Uterus (tissue), 4 donors: Measurements from ENCODE around the gene KRTAP12-1. TPM values are rescaled to one million over a fixed set of nuclear protein-coding genes. Genes with fewer than 3 reads are reported as not detected.

Source experiments
- DNase-seq, 2 donors: peaks; one replicate each; pipeline ENCODE4 v3.0.0-alpha.2; 2019 to 2020
- H3K27ac ChIP-seq, 2 donors: fragments of 200-600 bp; sonication (generic); 1 replicate in 1 of 2; 2 replicates in 1 of 2; pipeline ENCODE4 v1.5.1; 2016 to 2018
- H3K27me3 ChIP-seq, 2 donors: fragments of 200-600 bp; sonication (generic); one replicate each; pipeline ENCODE4 v1.5.1; 2018 to 2019; ENCODE audit warnings: control low read depth in 1 of 2
- H3K36me3 ChIP-seq, 2 donors: fragments of 200-600 bp; sonication (generic); one replicate each; pipeline ENCODE4 v1.5.1; 2019; ENCODE audit warnings: control low read depth in 1 of 2
- H3K4me1 ChIP-seq, 2 donors: fragments of 200-600 bp; sonication (generic); one replicate each; pipeline ENCODE4 v1.5.1; 2018 to 2019; ENCODE audit warnings: control low read depth in 1 of 2
- H3K4me3 ChIP-seq, 2 donors: fragments of 200-600 bp; sonication (generic); 1 replicate in 1 of 2; 2 replicates in 1 of 2; pipeline ENCODE4 v1.5.1; 2018 to 2019; ENCODE audit warnings: mild to moderate bottlenecking in 1 of 2
- H3K9me3 ChIP-seq, 2 donors: fragments of 200-600 bp; sonication (generic); one replicate each; pipeline ENCODE4 v1.5.1; 2019; ENCODE audit warnings: control low read depth in 1 of 2
- CTCF ChIP-seq, 4 experiments: fragments of 200-600 bp in 2 of 4; fragments of 450-650 bp in 2 of 4; sonication (generic) in 2 of 4; IDR thresholded peaks; one replicate each; pipeline ENCODE4 v1.5.1; 2016 to 2019; ENCODE audit warnings: antibody characterized with exemption in 4 of 4, mild to moderate bottlenecking in 2 of 4, moderate library complexity in 1 of 4
- POLR2A ChIP-seq, 2 donors: fragments of 450-650 bp; IDR thresholded peaks; one replicate each; pipeline ENCODE4 v1.6.1; 2016; ENCODE audit warnings: antibody characterized with exemption in 2 of 2, mild to moderate bottlenecking in 1 of 2, moderate library complexity in 1 of 2
- intact Hi-C: fragments of 100-400 bp; cut with DNase I; formaldehyde crosslinking; loops from one replicate; pipeline ENCODE4 v1.15.1; 2023; ENCODE audit warnings: low total_unique reads
- total RNA-seq, 4 donors: library from RNA; depleted of rRNA in 3 of 4; stranded (reverse); fragments of >200 nt in 3 of 4; gene quantifications; one replicate each; pipeline versions ENCODE4 v1.1.0 to v1.2.4, GENCODE V29; 2014 to 2023
- donor health status: DM: yes; HTN: yes; CAD: no.

The KRTAP12-1 gene, protein sequence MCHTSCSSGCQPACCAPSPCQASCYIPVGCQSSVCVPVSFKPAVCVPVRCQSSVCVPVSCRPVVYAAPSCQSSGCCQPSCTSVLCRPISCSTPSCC
- total RNA-seq, result 1 to 10 TPM in 1 of 4 donors, not detected in 3; 1.5 TPM

DNA sequence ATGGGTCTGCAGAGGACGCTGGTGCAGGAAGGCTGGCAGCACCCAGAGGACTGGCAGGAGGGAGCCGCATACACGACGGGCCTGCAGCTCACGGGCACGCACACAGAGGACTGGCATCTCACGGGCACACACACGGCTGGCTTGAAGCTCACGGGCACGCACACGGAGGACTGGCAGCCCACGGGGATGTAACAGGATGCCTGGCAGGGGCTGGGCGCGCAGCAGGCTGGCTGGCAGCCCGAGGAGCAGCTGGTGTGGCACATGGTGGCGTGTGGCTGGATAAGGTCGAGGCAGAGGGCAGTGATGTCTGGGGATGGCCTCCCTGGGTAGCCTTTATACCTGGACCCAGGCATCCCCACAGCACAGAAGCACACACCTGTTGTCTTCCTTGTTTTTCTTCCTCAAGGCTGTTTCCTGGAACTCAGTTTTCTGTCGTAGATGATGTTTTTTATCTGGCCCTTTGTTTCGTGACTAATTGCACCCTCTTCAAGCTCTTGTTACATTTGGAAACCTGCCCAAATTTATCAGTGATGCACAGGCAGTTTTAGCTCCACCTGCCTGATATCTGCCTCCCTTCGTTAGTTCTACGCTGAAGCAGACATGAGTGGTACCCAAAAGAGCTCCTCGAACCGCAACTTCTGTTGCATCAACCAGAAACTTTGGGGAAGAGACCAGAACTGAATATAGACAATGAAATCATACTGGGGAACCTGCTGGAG, at the start of gene KRTAP12-1:
Gene KRTAP12-1 (minus strand): TSS at position 303 of the 719 bp plus-strand sequence. CDS start 40 bp downstream, at position 263.
- no peak for DNase-seq
- Histone ChIP-seq H3K4me3 (no peak within 1 kb of the TSS), H3K4me1 (no peaks in the 10 kb centered on the region), H3K27ac (no peak within 1 kb of the TSS), H3K9me3 (no peaks in the 10 kb centered on the region), H3K36me3 (no peaks in the 10 kb centered on the region), H3K27me3 (no peaks in the 10 kb centered on the region)
- intact Hi-C loops, result no loop called here
- TF ChIP-seq CTCF (IDR thresholded peaks at IDR 0.05), result no peak
- no peak for TF ChIP-seq POLR2A (IDR thresholded peaks at IDR 0.05)

DNA sequence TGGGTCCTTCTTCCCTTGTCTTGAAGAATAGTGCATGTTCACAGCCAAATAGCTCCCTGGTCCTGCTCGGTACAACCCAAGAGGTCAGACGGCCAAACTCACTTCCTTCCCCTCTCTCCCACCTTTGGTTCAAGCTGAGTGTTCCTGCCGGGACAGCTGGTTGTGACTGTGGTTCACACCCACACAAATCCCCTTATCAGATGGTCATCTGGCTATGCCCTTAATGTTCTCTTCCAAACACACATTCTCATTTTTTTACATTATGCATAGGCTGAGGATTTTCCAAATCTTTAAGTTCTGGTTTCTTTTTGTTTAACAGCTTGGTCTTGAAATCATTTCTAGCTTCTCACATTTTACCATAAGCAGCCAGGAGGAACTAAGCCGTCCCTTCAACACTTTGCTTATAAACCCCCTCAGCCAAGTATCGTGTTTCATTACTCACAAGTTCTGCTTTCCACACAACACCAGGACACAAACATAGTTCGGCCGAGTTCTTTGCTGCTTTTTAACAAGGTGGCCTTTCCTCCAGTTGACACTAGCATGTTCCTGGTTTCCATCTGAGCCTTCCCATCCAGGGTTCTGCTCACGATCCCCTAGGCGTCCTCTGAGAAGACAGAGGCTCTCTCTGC, 49.1 kb upstream of the KRTAP12-1 start:
- peaks cover 0 to 2% of the 10 kb centered on the region in 2 donors for H3K9me3 ChIP-seq
- no peak overlapping the region for H3K27ac ChIP-seq
- H3K4me1 ChIP-seq, result no peaks in the 10 kb centered on the region
- no peak overlapping the region for H3K4me3 ChIP-seq
- H3K27me3 ChIP-seq, result no peaks in the 10 kb centered on the region
- H3K36me3 ChIP-seq, result no peaks in the 10 kb centered on the region
- DNase-seq, result no peak
- intact Hi-C loops, result no loop called here
- TF ChIP-seq POLR2A (IDR thresholded peaks at IDR 0.05) (no peak), CTCF (IDR thresholded peaks at IDR 0.05) (no peak)

- Histone ChIP-seq H3K9me3 (no peaks in the 10 kb centered on the region), H3K4me1 (no peaks in the 10 kb centered on the region), H3K27ac (no peak overlapping the region), H3K4me3 (no peak overlapping the region), H3K27me3 (no peaks in the 10 kb centered on the region), H3K36me3 (no peaks in the 10 kb centered on the region)
- no peak for DNase-seq
- intact Hi-C loops, result no loop called here
- TF ChIP-seq CTCF (IDR thresholded peaks at IDR 0.05) (no peak), POLR2A (IDR thresholded peaks at IDR 0.05) (no peak)
Measured at GRCh38 chr21:44730028-44730395, 48.0 kb upstream of the KRTAP12-1 start.

GRCh38 chr21:44729336-44730027, 47.5 kb upstream of the KRTAP12-1 start:
- H3K9me3 ChIP-seq, result no peaks in the 10 kb centered on the region
- H3K4me3 ChIP-seq, result no peak overlapping the region
- no peak for TF ChIP-seq POLR2A (IDR thresholded peaks at IDR 0.05)
- TF ChIP-seq CTCF (IDR thresholded peaks at IDR 0.05), result no peak
- H3K27me3 ChIP-seq, result no peaks in the 10 kb centered on the region
- intact Hi-C loops, result no loop called here
- no peaks in the 10 kb centered on the region for H3K4me1 ChIP-seq
- DNase-seq, result no peak
- H3K27ac ChIP-seq, result no peak overlapping the region
- H3K36me3 ChIP-seq, result no peaks in the 10 kb centered on the region

DNA sequence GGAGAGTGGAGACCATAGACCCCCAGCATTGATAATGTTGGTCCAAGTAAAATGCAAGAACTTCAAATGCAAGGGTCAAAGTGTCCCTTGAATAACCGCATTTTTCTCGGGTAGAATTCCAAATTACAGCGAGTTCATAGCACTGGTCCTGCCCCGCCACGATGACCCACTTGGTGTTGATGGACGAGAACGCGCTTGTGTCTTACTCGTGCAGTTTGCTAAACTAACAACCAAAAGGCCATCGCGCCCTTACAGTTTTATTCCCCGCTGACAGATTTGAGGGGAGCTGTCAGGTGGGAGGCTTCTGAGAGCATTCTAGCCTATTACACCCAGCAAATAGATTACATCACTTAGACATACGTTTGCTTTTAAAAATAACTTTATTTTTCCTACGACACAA, 46.8 kb upstream of the KRTAP12-1 start:
- H3K36me3 ChIP-seq, result no peaks in the 10 kb centered on the region
- no peak overlapping the region for H3K4me3 ChIP-seq
- TF ChIP-seq POLR2A (IDR thresholded peaks at IDR 0.05) (no peak), CTCF (IDR thresholded peaks at IDR 0.05) (no peak)
- intact Hi-C loops, result no loop called here
- no peak for DNase-seq
- H3K27me3 ChIP-seq, result no peaks in the 10 kb centered on the region
- no peaks in the 10 kb centered on the region for H3K4me1 ChIP-seq
- no peaks in the 10 kb centered on the region for H3K9me3 ChIP-seq
- H3K27ac ChIP-seq, result no peak overlapping the region
